Right lobe of liver (tissue), 6 donors: ENCODE measurements around the gene PAX1. TPM values are rescaled to one million over a fixed set of nuclear protein-coding genes. Genes with fewer than 3 reads are reported as not detected.
A peak's percentile ranks its signal among the peaks of the same experiment; 100 is the strongest.

ENCODE experiments used
- ATAC-seq, 4 donors: fragments of 200-7000 bp; cut with Tn5 transposase; one replicate each; pipeline ENCODE4 v1.9.1; 2020; ENCODE audit warnings: mild to moderate bottlenecking in 4 of 4, moderate library complexity in 4 of 4
- DNase-seq, 3 donors: peaks; one replicate each; pipeline ENCODE4 v3.0.0-alpha.2; 2020
- H3K27ac ChIP-seq, 3 donors: fragments of 200-600 bp; one replicate each; pipeline ENCODE4 v1.8.0; 2022
- H3K27me3 ChIP-seq, 2 donors: fragments of 200-600 bp; one replicate each; pipeline ENCODE4 v1.8.0; 2022
- H3K36me3 ChIP-seq, 4 donors: fragments of 200-600 bp; sonication (generic) in 1 of 4; one replicate each; pipeline versions ENCODE4 v1.5.1 to v1.8.0; 2017 to 2022; ENCODE audit warnings: control low read depth in 1 of 4
- H3K4me1 ChIP-seq, 4 donors: fragments of 200-600 bp; sonication (generic) in 1 of 4; one replicate each; pipeline versions ENCODE4 v1.5.1 to v1.8.0; 2017 to 2022; ENCODE audit warnings: control low read depth in 1 of 4
- H3K4me3 ChIP-seq, 3 donors: fragments of 200-600 bp; one replicate each; pipeline ENCODE4 v1.8.0; 2022
- H3K9me3 ChIP-seq, 4 donors: fragments of 200-600 bp; sonication (generic) in 1 of 4; one replicate each; pipeline versions ENCODE4 v1.5.1 to v1.8.0; 2017 to 2022; ENCODE audit warnings: control low read depth in 1 of 4
- POLR2A ChIP-seq: fragments of 450-650 bp; IDR thresholded peaks from one replicate; pipeline ENCODE4 v1.6.1; 2017; ENCODE audit warnings: antibody characterized with exemption, mild to moderate bottlenecking
- WGBS: methylation state at CpG from one replicate; pipeline ENCODE4 v1.1.6; 2018; ENCODE audit warnings: low coverage, low lambda C conversion rate; ENCODE audit not compliant: insufficient coverage; ENCODE audit errors: missing lambda C conversion rate; 5-methylcytosine and 5-hydroxymethylcytosine counted together
- intact Hi-C, 2 donors: fragments of 100-400 bp; cut with DNase I; formaldehyde crosslinking; loops; one replicate each; pipeline versions ENCODE4 v1.11.2 to v1.14.1; 2022
- total RNA-seq, 6 experiments: library from RNA; depleted of rRNA in 2 of 6; stranded (reverse); fragments of >200 nt in 2 of 6; fragmentation: NEBNext Ultra II Directional in 3 of 6; extraction: Animal tissue kit (Norgen Biotek cat#: 25700) in 3 of 6; gene quantifications; one replicate each; pipeline versions ENCODE4 v1.1.0 to v1.2.4, GENCODE V29; 2016 to 2023
- TF ChIP-seq, protein P1 (sequence below), 4 donors: fragments of 200-600 bp in 3 of 4; fragments of 450-650 bp in 1 of 4; IDR thresholded peaks; one replicate each; pipeline versions ENCODE4 v1.5.1 to v1.8.0; 2016 to 2022; ENCODE audit warnings: antibody characterized with exemption in 4 of 4, mild to moderate bottlenecking in 2 of 4
- donor health status: DM: no; HTN: yes; CAD: no.
- donor health status: DM: no; HTN: no; CAD: no.
- donor health status: DM: no; HTN: no; CAD: no.
- donor health status: DM: no; HTN: yes; CAD: no.
- donor health status: DM: no; HTN: yes; CAD: no.

PAX1 gene
- total RNA-seq, 6 experiments from 2014 or later = not detected

DNA sequence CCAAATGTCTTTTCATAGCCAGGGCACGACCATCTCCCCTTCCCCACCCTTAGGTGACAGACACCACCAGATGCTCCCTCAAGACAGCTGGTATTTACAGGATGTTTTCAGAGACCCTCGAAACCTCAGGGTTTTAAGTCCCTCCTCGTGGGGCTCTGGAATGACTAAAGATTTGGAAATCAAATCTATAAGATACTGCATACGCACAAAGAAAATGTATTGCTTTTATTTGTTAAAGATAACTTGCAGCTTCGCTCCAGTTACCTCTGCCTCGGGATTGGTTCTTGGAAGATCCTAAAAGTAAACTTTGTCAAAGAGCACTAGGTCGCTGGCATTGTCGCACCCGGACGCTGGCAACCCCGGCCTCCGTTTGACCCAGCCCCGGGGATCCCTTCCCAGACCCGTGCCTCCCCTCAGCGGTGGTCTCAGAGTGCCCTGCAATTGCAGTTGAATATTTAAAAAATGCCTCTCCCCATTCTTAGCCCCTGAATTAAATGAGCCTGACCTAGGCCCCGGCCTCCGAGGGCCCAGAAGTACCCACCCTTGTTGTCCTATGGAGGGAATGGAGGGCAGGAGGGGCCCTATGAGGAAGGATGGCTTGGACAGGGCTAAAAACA is 7.1 kb downstream of the PAX1 start:
- Histone ChIP-seq H3K27ac (no peak overlapping the region), H3K36me3 (no peaks in the 10 kb centered on the region), H3K4me3 (no peak overlapping the region), H3K9me3 (no peaks in the 10 kb centered on the region), H3K27me3 (peaks cover 0 to 17% of the 10 kb centered on the region in 2 donors), H3K4me1 (no peaks in the 10 kb centered on the region)
- 0% methylated on average over 16 of the region's 17 CpGs for WGBS
- TF ChIP-seq, protein P1, sequence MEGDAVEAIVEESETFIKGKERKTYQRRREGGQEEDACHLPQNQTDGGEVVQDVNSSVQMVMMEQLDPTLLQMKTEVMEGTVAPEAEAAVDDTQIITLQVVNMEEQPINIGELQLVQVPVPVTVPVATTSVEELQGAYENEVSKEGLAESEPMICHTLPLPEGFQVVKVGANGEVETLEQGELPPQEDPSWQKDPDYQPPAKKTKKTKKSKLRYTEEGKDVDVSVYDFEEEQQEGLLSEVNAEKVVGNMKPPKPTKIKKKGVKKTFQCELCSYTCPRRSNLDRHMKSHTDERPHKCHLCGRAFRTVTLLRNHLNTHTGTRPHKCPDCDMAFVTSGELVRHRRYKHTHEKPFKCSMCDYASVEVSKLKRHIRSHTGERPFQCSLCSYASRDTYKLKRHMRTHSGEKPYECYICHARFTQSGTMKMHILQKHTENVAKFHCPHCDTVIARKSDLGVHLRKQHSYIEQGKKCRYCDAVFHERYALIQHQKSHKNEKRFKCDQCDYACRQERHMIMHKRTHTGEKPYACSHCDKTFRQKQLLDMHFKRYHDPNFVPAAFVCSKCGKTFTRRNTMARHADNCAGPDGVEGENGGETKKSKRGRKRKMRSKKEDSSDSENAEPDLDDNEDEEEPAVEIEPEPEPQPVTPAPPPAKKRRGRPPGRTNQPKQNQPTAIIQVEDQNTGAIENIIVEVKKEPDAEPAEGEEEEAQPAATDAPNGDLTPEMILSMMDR (IDR thresholded peaks at IDR 0.05) = no peak
- TF ChIP-seq POLR2A = no peak
- DNase-seq (no peak), ATAC-seq (no peak)
- intact Hi-C loops = no loop called here

DNA sequence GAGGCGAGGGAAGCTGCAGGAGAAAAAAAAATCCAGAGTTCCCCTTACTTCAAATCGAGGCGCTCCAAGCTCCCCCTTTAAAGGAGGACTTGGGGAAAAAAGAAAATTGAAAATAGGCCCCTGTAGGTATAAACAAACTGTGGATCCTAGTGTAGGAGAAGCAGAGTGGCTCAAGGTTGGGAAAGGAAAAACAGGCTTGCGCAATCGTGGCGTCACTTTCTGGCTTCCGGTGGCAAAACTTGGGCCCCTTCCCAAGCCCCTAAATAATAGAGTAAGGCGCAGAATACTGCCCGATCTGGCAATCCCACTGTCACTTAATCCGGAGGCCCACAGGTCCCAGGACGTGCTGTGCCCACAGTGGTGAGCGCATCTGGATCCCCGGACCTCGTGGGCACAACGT is 8.0 kb downstream of the PAX1 start:
- H3K4me3 ChIP-seq = no peak overlapping the region
- DNase-seq (no peak), ATAC-seq (no peak)
- 2% methylated on average over 11 of the region's 15 CpGs for WGBS
- H3K9me3 ChIP-seq = no peaks in the 10 kb centered on the region
- peaks cover 0 to 18% of the 10 kb centered on the region in 2 donors for H3K27me3 ChIP-seq
- no peak overlapping the region for H3K27ac ChIP-seq
- H3K4me1 ChIP-seq = no peaks in the 10 kb centered on the region
- H3K36me3 ChIP-seq = no peaks in the 10 kb centered on the region
- TF ChIP-seq, protein P1 (IDR thresholded peaks at IDR 0.05) = no peak
- no peak for TF ChIP-seq POLR2A
- intact Hi-C loops = no loop called here

DNA sequence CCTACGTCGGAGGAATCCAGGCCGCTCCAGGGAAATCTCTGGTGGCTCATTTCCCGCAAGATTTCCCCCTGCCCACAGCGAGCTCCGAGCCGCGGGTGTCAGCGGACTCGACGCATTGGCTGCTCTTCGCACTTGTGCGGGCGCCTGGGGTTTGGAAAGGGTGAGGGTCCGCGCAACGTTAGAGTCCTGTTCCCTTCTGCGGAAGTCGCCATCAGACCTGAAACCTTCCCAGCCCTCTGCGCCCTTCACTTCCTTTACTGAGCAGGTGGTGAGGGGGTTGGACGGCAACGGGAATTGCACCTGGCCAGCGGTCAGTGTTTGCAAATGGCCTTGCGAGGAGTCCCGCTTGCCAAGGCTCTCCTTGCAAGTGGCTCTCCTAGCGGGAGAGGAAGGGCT is 8.4 kb downstream of the PAX1 start:
- Histone ChIP-seq H3K36me3 (no peaks in the 10 kb centered on the region), H3K27ac (no peak overlapping the region), H3K9me3 (no peaks in the 10 kb centered on the region), H3K27me3 (peaks cover 0 to 13% of the 10 kb centered on the region in 2 donors), H3K4me3 (no peak overlapping the region), H3K4me1 (no peaks in the 10 kb centered on the region)
- no peak for ATAC-seq
- WGBS = 2% methylated on average over 14 of the region's 26 CpGs
- DNase-seq = no peak
- TF ChIP-seq, protein P1 (IDR thresholded peaks at IDR 0.05) = no peak
- TF ChIP-seq POLR2A = no peak
- intact Hi-C loops = no loop called here

DNA sequence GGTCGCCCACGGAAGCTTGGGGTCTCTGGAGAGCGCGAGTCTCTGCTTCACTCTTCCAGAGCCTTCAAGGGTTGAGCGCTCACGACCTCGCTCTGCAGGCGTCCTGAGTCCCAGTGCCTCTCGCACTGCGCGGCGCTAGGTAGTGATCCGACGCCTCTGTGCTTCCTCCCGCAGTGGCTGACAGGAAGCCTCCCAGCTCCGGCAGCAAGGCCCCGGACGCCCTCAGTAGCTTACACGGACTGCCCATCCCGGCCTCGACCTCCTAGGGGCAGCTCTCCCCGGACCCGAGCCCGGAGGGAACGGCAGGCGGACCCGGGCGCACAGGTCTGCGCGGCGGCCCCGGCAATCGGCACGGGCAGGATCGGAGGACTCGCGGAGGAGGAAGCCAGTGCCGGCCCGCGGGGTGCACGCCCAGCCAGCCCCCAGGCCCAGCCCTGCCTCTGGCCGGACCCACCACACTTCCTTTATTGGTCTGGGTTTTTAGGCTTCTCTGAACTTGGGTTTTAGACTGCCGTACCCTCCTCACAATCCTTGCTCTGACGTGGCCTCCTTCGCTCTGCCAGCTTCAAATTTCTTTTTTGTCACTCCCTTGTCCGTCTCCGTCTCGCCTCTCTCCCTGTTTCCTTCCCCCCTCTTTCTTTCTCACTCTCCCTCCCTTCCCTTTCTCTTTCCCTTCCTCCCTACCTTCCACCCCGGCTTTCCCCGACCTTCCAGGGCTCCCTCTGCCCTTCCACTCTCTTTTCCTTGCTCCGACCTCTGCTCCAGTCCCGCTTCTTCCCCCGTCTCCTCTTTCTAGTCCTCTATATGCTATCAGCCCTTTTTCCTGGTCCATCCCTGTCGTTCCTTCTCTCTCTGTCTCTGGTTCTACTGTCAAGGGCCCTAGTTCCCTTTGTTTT is 9.1 kb downstream of the PAX1 start:
- Histone ChIP-seq H3K27ac (no peak overlapping the region), H3K36me3 (no peaks in the 10 kb centered on the region), H3K9me3 (no peaks in the 10 kb centered on the region), H3K4me1 (no peaks in the 10 kb centered on the region), H3K27me3 (peaks cover 0 to 13% of the 10 kb centered on the region in 2 donors), H3K4me3 (no peak overlapping the region)
- intact Hi-C loops = no loop called here
- DNase-seq = no peak
- 4% methylated on average over 12 of the region's 54 CpGs for WGBS
- no peak for TF ChIP-seq POLR2A
- TF ChIP-seq, protein P1 (IDR thresholded peaks at IDR 0.05) = no peak
- peak in 1 of 4 donors; percentile 17 for ATAC-seq
